SIG-M5 treated with dmso at 0.1 percent for 504 hours (cell line): ENCODE results near the gene SMARCB1.

ENCODE experiments used
- DNase-seq: peaks from one replicate; lab custom pipeline; 2025; ENCODE audit not compliant: unreplicated experiment; lab: John Stamatoyannopoulos, UW

SMARCB1 gene

DNA sequence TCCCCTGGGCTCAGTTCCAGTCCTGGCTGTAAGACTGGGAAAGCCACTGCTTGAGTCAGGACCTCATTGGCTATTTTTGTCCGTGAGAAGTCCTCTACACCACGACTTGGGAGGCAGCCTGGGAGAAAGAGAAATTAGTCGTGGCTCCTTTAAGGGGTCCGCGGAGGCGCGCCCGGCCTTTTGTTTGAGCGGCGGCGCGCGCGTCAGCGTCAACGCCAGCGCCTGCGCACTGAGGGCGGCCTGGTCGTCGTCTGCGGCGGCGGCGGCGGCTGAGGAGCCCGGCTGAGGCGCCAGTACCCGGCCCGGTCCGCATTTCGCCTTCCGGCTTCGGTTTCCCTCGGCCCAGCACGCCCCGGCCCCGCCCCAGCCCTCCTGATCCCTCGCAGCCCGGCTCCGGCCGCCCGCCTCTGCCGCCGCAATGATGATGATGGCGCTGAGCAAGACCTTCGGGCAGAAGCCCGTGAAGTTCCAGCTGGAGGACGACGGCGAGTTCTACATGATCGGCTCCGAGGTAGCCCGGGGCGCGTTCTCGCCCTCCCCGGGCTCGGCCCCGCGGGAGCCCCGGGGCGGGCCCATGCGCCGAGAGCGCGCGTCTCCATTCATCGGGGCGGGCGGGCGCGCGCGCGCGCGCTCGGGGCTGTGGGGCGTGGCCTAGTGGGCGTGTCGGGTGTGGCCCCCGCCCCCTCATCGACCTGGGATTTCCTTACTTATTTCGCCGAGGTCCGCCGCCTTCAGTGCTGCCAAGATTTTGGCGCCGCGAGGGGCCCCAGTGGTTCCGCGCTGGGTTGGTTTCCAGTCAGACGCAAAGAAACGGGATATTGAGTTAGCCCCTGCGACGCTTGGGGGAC lies at the start of gene SMARCB1:
SMARCB1 (plus strand) TSS at position 215 of the 848 bp plus-strand sequence; CDS start at position 419, 204 bp downstream.
- DNase-seq: peak; percentile 83

DNA sequence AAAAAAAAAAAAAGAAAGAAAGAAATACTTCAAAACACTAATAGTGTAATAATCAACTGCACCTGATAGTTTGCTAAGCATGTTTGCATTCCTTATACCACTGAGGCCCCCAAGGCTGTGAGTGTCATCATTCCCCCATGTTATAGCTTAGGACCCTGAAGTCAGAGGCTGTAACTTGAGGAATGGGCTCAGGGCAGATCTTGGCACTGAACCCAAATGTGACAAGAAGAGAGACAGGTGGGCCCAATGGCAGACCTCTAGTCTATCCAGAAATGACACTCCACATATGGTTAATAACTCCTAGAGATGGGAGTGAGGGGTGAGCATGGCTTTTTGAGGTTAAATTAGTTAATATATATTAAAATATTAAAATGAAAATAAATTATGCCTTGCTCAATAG lies 49.1 kb upstream of the SMARCB1 start:
- no peak for DNase-seq

- DNase-seq: no peak
Measured at GRCh38 chr22:23742505-23743264, 44.1 kb upstream of the SMARCB1 start.

DNA sequence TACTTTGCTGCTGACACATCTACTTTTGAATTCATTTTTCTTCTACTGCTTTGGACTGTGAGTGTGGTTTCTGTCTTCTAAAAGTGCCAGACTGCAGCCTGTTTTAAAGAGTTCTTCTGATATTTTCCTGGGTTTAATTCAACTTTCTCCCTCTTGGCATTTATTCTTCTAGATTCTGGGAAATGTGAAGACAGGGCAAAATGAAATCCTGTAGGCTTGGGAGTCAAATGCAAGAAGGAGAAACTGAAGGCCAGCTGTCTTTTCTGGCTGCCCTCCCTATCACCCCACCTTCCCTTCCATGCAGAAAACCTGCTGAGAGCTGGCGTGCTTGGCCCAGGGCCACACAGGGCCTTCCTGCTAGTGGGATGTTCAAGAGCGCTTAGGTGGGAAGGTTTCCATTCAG lies 43.5 kb upstream of the SMARCB1 start:
- DNase-seq: no peak

- DNase-seq: no peak
Measured at GRCh38 chr22:23744001-23744400, 42.8 kb upstream of the SMARCB1 start.

- no peak for DNase-seq
Measured at GRCh38 chr22:23744485-23744884, 42.3 kb upstream of the SMARCB1 start.

- no peak for DNase-seq
Measured at GRCh38 chr22:23745791-23746190, 41.0 kb upstream of the SMARCB1 start.

DNA sequence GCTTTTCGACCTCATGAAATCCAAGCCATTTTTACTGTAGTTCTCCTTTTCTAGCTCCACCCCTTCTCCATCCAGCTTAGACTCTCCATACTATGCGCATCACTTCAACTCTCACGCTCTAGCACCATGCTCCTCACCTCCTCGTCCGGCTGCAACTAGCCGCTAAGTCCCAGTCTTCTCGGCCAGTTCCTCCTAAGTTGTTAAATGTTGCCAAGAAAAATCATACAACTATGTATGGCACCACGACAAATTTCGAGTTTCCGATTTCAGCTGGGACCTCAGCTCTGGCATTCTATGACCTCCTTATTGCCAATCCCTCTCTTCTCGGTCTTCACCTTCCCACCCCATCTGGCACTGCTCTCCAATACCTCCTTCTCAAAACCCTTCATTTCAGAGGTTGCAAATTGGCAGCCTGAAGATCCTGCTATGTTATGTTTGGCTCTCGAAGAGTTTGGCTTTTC lies 36.9 kb upstream of the SMARCB1 start:
- DNase-seq: peak; percentile 48

GRCh38 chr22:23750367-23750713 lies 36.4 kb upstream of the SMARCB1 start:
- DNase-seq: no peak

DNA sequence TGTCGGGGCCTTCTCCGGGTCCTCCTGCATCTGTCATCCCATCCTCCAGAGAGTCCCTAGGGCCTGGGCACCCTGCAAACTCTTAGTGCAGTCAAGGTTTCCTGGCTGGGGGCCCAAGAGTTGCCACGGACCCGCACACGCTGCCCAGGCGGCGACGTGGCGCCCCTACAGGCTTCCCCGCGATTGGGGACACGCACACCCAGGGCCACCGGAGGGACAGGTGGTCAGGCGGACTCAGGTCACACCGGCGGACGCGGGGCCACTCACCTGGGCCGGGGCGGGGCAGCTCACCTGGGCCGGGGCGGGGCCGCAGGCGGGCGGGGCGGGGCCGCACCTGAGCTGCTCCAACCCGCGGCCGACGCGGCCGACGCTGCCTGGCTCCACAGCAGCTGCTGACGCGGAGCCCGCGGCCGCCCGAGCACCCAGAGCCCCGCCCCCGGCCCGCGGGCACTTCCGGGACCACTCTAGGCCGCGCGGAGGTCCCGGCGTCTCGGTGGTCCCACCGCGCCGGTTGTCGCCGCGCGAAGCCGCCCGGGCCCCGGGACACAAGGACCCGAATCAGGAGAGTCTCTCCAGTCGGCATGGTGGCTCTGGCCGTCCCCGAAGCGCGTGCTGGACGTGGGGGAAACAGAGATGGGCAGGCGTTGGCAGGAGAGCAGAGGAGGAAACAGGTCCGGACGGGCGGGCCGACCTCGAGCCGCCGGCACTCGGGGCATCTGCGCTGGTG lies 35.9 kb upstream of the SMARCB1 start, which contains the start of gene ZNF70:
ZNF70 (minus strand) TSS at position 399 of the 727 bp plus-strand sequence. CDS start 5,972 bp downstream, outside the sequence.
- DNase-seq: peak; percentile 71

DNA sequence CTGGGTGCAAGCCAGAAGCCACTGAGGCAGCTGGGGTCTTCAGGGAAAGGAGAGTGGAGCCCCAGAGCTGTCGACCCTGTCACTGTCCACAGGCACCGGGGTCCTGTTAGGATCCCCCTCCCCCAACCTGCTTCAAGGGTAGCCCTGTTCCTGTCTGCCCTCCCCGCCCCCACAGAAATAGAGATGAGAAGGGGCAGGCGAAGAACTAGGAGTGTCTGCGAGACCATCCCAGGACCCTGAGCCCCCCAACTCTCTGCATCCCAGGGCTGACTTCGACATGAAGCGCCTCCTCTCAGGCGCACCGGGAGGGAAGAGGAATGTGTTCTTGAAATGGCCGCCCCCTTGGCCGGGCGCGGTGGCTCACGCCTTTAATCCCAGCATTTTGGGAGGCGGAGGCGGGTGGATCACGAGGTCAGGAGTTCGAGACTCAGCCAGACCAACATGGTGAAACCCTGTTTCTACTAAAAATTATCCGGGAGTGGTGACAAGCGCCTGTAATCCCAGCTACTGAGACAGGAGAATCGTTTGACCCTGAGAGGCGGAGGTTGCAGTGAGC lies 35.2 kb upstream of the SMARCB1 start:
- DNase-seq: no peak

DNA sequence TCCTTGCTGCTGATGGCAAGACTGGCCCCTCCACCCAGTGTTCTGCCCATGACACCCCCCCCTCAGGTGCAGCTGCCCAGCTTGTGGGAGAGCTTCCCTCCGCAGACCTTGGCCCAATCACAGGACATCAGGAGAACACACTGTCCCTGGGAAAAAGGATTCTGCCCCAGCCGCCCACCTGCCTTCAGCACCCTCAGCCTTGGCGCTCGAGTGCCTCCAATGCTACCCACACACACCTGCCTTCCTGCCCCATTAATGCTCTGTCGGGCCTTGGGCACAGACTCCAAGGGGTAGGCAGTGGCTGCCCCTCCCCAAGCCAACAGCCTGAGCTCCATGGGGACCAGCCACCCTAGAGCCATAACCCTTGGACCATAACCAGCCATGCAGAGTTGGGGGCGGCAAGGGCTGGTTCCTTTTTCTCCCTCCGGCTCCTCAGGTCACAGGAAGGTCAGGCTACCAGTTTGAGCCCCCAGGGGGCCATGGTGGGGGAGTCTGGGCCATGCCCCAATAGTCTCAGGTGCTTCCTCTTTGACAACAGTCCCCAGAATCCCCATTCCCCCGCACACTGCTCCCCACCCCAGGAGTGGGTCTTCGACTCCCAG lies 34.6 kb upstream of the SMARCB1 start:
- peak; percentile 31 for DNase-seq

DNA sequence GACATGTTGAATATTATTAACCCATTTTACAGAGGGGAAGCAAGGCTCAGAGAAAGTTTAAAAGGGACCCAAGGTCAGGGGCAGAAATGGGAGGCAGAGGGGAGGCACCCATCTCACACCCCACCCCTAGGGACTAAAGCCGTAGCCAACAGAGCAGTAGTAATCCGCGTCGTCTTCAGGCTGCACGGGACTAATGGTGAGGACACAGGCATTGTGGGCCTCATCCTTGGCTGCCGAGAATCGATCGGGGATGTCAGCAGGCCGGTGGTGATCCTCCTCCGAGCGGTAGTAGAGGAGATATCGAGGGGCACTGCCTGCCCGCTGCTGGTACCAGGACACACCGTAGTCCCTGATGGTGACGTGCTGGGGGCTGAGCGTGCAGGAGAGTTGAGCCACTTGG lies 34.0 kb upstream of the SMARCB1 start:
- no peak for DNase-seq

GRCh38 chr22:23753385-23753784 lies 33.4 kb upstream of the SMARCB1 start:
- DNase-seq: no peak

- DNase-seq: no peak
Measured at GRCh38 chr22:23754220-23754919, 32.4 kb upstream of the SMARCB1 start, which contains the start of gene VPREB3. VPREB3 (minus strand) TSS chr22:23754425; CDS start chr22:23754363, 62 bp downstream.

- no peak for DNase-seq
Measured at GRCh38 chr22:23754980-23755636, 31.7 kb upstream of the SMARCB1 start.

DNA sequence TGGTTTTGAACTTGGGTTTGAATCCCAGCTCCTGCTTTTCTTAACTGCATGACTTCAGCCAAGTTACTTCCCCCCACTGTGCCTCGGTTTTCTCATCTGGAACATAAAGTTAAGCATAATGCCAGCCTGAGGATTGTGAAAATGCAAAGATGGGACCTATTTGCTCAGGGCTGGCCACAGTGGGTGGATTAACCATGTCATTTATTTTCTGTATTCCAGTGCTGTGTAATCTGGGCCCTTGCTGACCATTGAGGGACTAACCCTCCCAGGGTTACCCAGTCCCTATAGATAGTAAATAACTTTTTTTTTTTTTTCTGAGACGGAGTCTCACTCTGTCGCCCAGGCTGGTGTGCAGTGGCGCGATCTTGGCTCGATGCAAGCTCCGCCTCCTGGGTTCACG lies 31.1 kb upstream of the SMARCB1 start:
- DNase-seq: no peak

DNA sequence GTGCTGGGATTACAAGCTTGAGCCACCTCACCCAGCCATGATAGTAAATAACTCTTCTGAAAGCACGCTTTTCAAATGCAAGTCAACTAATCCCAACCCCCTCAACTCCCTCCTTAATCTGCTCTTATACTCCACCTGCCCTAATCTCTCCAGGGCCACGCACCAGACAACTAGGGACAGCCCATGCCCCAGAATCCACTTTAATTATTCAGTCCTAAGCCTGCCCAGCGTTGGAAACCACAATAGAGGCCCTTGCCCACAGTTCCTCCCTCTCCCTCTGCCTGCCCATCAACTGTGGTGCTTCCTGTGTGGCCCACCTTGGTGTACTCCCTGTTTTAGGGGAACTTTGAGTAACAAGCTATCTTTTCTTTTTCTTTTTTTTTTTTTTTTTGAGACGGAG lies 29.9 kb upstream of the SMARCB1 start:
- DNase-seq: no peak

DNA sequence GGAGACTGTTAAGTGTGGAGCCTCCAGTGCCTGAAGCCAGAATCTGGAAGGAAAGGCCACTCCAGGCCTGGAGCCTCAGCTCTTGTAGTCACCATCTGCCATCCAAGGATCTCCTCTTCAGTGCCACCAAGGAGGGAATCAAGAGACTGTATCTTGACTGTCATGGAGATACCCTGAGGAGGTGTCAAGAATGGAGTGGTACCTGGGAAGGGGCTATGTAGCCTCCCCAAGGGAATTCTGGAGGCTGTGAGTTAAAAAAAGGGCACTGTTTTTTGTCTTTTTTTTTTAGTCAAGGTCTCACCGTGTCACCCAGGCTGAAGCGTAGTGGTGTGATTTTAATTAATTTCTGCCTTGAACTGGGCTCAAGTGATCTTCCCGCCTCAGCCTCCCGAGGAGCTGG lies 27.2 kb upstream of the SMARCB1 start:
- no peak for DNase-seq
